ENCODE measurements around the gene ADCY5. TPM values are rescaled to one million over a fixed set of nuclear protein-coding genes. Genes with fewer than 3 reads are reported as not detected.

Gene ADCY5
- polyA plus RNA-seq, 3 donors, result not detected

DNA sequence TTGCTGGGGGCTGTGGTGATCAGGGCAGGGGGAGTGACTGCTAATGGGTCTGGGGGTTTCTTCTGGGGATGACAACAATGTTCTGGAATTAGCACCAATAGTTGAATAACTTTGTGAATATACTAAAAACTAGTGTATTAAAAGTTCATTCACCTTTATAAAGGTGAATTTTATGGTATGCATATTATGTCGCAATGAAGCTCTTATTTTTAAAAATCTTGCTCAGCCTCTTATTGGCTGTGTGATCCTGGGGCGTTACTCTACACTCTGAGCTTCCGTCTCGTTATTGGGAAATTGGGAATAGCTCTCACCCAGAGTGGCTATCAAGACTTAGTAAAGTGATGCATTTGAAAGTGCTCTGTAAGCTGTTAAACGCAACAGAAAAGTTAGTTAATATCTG, 141.8 kb downstream of the ADCY5 start:
- no peaks in the 10 kb centered on the region for H3K79me2 ChIP-seq (ENCODE audit: insufficient read depth, low read length)
- H3K4me1 ChIP-seq (ENCODE audit: control insufficient read depth in 1 of 2, insufficient read depth in 2 of 2, low read length in 2 of 2), result no peaks in the 10 kb centered on the region
- no CpG with 5 or more reads among the region's 5 CpGs for WGBS (ENCODE audit: insufficient coverage)
- no peak overlapping the region for H3K27ac ChIP-seq (ENCODE audit: low read depth in 1 of 2, low read length in 2 of 2)
- H3K27me3 ChIP-seq (ENCODE audit: control insufficient read depth in 2 of 2, insufficient read depth in 2 of 2, low read length in 2 of 2), result no peaks in the 10 kb centered on the region
- peaks cover 0 to 4% (median 0%) of the 10 kb centered on the region in 7 donors for H3K9me3 Mint-ChIP-seq
- no peaks in the 10 kb centered on the region for H4K20me1 ChIP-seq (ENCODE audit: insufficient read depth, low read length)
- intact Hi-C loops (cut with micrococcal nuclease), result no loop called here
- H3K27me3 Mint-ChIP-seq (ENCODE audit: low read depth in 3 of 3), result peaks cover 3 to 11% (median 6%) of the 10 kb centered on the region in 3 donors
- no peaks in the 10 kb centered on the region for H3K4me1 Mint-ChIP-seq
- H3K4me2 ChIP-seq (replicated peaks; ENCODE audit: extremely low read depth, low read length, poor library complexity, severe bottlenecking), result no peak overlapping the region
- H3K36me3 Mint-ChIP-seq, result no peaks in the 10 kb centered on the region
- no peak overlapping the region for H3K27ac Mint-ChIP-seq
- TF ChIP-seq, protein P1, sequence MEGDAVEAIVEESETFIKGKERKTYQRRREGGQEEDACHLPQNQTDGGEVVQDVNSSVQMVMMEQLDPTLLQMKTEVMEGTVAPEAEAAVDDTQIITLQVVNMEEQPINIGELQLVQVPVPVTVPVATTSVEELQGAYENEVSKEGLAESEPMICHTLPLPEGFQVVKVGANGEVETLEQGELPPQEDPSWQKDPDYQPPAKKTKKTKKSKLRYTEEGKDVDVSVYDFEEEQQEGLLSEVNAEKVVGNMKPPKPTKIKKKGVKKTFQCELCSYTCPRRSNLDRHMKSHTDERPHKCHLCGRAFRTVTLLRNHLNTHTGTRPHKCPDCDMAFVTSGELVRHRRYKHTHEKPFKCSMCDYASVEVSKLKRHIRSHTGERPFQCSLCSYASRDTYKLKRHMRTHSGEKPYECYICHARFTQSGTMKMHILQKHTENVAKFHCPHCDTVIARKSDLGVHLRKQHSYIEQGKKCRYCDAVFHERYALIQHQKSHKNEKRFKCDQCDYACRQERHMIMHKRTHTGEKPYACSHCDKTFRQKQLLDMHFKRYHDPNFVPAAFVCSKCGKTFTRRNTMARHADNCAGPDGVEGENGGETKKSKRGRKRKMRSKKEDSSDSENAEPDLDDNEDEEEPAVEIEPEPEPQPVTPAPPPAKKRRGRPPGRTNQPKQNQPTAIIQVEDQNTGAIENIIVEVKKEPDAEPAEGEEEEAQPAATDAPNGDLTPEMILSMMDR (IDR thresholded peaks at IDR 0.05), result no peak
- H3K4me3 ChIP-seq (replicated peaks in 1 of 3; ENCODE audit: low read depth in 2 of 3, low read length in 3 of 3), result no peak overlapping the region
- no peak overlapping the region for H3K9ac ChIP-seq (ENCODE audit: insufficient read depth, low read length, poor library complexity, severe bottlenecking)
- DNase-seq, result no peak
- no peak overlapping the region for H3K4me3 Mint-ChIP-seq
- H3K36me3 ChIP-seq (replicated peaks in 1 of 2; ENCODE audit: control insufficient read depth in 1 of 2, insufficient read depth in 2 of 2, low read length in 2 of 2), result no peaks in the 10 kb centered on the region
- H3K9me3 ChIP-seq (replicated peaks in 1 of 2; ENCODE audit: control insufficient read depth in 1 of 2, insufficient read depth in 1 of 2, low read length in 2 of 2), result no peaks in the 10 kb centered on the region
- no peak overlapping the region for H2AFZ ChIP-seq (ENCODE audit: insufficient read depth, low read depth, low read length, poor library complexity, severe bottlenecking)

DNA sequence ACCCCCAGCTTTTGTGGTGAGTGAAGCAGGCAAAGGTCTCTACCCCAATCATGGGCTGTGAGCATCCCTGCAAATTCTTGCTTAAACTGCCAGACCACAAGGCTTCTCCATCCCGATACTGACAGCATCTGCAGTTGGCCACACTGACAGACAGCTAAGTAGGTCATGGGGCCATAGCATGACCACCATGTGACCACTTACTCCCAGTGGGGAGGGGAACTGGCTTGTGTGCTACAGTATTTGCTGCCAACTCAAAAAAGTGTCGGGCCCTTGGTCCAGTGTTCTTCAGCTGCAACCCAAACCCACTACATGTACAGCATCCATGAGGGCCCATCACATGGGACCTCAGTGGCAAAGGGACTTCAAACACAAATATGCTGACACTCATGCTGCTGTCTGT, 143.7 kb downstream of the ADCY5 start:
- DNase-seq, result no peak
- Mint-ChIP-seq H3K9me3 (peaks cover 0 to 4% (median 0%) of the 10 kb centered on the region in 7 donors), H3K4me3 (no peak overlapping the region), H3K27me3 (ENCODE audit: low read depth in 3 of 3) (peaks cover 2 to 5% (median 3%) of the 10 kb centered on the region in 3 donors), H3K4me1 (no peaks in the 10 kb centered on the region), H3K36me3 (no peaks in the 10 kb centered on the region), H3K27ac (no peak overlapping the region)
- intact Hi-C loops (cut with micrococcal nuclease), result no loop called here
- Histone ChIP-seq H3K4me1 (ENCODE audit: control insufficient read depth in 1 of 2, insufficient read depth in 2 of 2, low read length in 2 of 2) (no peaks in the 10 kb centered on the region), H3K9me3 (replicated peaks in 1 of 2; ENCODE audit: control insufficient read depth in 1 of 2, insufficient read depth in 1 of 2, low read length in 2 of 2) (no peaks in the 10 kb centered on the region), H3K27ac (ENCODE audit: low read depth in 1 of 2, low read length in 2 of 2) (no peak overlapping the region), H3K9ac (ENCODE audit: insufficient read depth, low read length, poor library complexity, severe bottlenecking) (no peak overlapping the region), H3K79me2 (ENCODE audit: insufficient read depth, low read length) (no peaks in the 10 kb centered on the region), H3K27me3 (ENCODE audit: control insufficient read depth in 2 of 2, insufficient read depth in 2 of 2, low read length in 2 of 2) (no peaks in the 10 kb centered on the region), H2AFZ (ENCODE audit: insufficient read depth, low read depth, low read length, poor library complexity, severe bottlenecking) (no peak overlapping the region), H3K36me3 (replicated peaks in 1 of 2; ENCODE audit: control insufficient read depth in 1 of 2, insufficient read depth in 2 of 2, low read length in 2 of 2) (no peaks in the 10 kb centered on the region), H4K20me1 (ENCODE audit: insufficient read depth, low read length) (no peaks in the 10 kb centered on the region), H3K4me3 (replicated peaks in 1 of 3; ENCODE audit: low read depth in 2 of 3, low read length in 3 of 3) (no peak overlapping the region), H3K4me2 (replicated peaks; ENCODE audit: extremely low read depth, low read length, poor library complexity, severe bottlenecking) (no peak overlapping the region)
- 71% methylated on average over 1 of the region's 2 CpGs for WGBS (ENCODE audit: insufficient coverage)
- TF ChIP-seq, protein P1 (IDR thresholded peaks at IDR 0.05), result no peak

Data from CD14-positive monocyte (primary cell).